GM23248 (cell line): ENCODE data around the gene RABEP1.

Experiments
- EZH2 ChIP-seq: fragments of 200-600 bp; sonication (generic); IDR thresholded peaks from 2 replicates; pipeline ENCODE4 v1.6.1; 2018; ENCODE audit warnings: antibody characterized with exemption, mild to moderate bottlenecking; ENCODE audit not compliant: insufficient read depth, poor library complexity, severe bottlenecking
- EZH2phosphoT487 ChIP-seq: fragments of 200-600 bp; sonication (generic); IDR thresholded peaks from 2 replicates; pipeline ENCODE4 v1.6.1; 2018; ENCODE audit warnings: antibody characterized with exemption, moderate library complexity, mild to moderate bottlenecking, low read depth; ENCODE audit not compliant: insufficient read depth

- TF ChIP-seq EZH2phosphoT487 (no peak), EZH2 (no peak)
Measured at GRCh38 chr17:5331506-5331905, 49.4 kb downstream of the RABEP1 start.
